BLaER1 treated with 17β-estradiol and CSF1 and Interleukin-3, amounts not matched to agents 10 nM and 100 nM (cell line): Measurements from ENCODE around the gene SCARB1.

Source experiments
- H3K27ac ChIP-seq, 11 experiments: shearing (Covaris generic); formaldehyde crosslinking; 2 replicates each; pipeline ENCODE4 v1.8.1; 2022
- H3K27me3 ChIP-seq, 11 experiments: shearing (Covaris generic); formaldehyde crosslinking; 2 replicates each; pipeline ENCODE4 v1.8.1; 2022
- H3K36me3 ChIP-seq, 11 experiments: shearing (Covaris generic); formaldehyde crosslinking; 2 replicates each; pipeline ENCODE4 v1.8.1; 2022
- H3K4me1 ChIP-seq, 10 experiments: shearing (Covaris generic); formaldehyde crosslinking; 2 replicates each; pipeline ENCODE4 v1.8.1; 2022
- H3K4me2 ChIP-seq, 11 experiments: shearing (Covaris generic); formaldehyde crosslinking; 2 replicates each; pipeline ENCODE4 v1.8.1; 2022
- H3K4me3 ChIP-seq, 10 experiments: shearing (Covaris generic); formaldehyde crosslinking; 2 replicates each; pipeline ENCODE4 v1.8.1; 2022
- H3K9ac ChIP-seq, 11 experiments: shearing (Covaris generic); formaldehyde crosslinking; 2 replicates each; pipeline ENCODE4 v1.8.1; 2022
- H3K9me3 ChIP-seq, 11 experiments: shearing (Covaris generic); formaldehyde crosslinking; replicated peaks in 1 of 11; 2 replicates each; pipeline ENCODE4 v1.8.1; 2022
- H4K20me1 ChIP-seq, 11 experiments: shearing (Covaris generic); formaldehyde crosslinking; 2 replicates each; pipeline ENCODE4 v1.8.1; 2022
- Cebpa-rat ChIP-seq, 11 experiments: shearing (Covaris generic); IDR thresholded peaks; 2 replicates each; pipeline ENCODE4 v1.8.1; 2022

The SCARB1 gene

DNA sequence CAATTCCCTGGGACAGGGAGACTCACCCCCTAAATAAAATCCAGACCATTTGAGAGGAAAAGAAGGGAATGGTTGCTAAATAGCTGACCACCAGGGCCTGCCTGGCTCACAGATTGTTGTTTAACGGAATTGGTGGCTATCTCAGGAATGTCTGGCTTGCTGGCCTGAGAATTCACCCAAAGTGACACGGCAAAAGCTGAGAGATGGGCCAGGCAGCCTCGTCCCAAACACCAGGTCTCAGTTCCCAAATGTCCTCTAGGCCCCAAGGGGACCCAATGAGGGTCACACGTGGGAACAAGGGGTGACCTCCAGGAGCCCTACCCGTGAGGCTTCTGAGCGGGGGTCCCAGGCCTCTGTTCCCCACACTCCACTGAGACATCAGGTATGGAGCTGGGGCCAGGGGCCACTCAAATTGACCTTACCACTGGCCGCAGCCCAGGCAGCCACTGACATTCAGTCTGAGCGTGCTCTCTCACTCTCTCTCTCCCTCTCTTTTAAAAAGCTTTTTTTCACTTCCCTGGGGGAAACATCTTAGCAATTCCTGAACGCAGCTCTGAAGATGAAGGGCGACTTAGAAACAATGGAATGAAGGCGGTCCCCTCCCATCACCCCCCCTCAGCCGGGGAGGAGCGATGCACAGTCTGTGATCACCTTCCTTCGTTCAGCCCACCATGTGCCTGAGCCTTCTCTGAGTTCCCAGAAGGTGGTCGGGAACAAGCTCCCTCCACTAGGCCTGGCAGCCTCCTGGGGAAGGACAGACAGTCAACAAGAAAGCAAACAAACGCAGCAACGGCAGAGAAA lies 131.2 kb downstream of the SCARB1 start:
- Histone ChIP-seq H3K36me3 (0 out of 22 replicates have a peak, but pooled peaks cover 0 to 5% (median 0%) of the 10 kb centered on the region in 11 experiments), H3K9me3 (peaks cover 9 to 24% (median 19%) of the 10 kb centered on the region in 11 experiments; a peak in 21 of 22 replicates), H3K27me3 (no peaks in the 10 kb centered on the region), H3K27ac (peak overlapping the region in 5 of 11 experiments; percentile 0 to 25 (median 15); a peak in 7 of 22 replicates), H3K4me3 (no peak overlapping the region), H3K4me2 (peak overlapping the region; percentile 18 to 93 (median 41); a peak in 21 of 22 replicates), H3K9ac (peak overlapping the region in 5 of 11 experiments; percentile 15 to 45 (median 26); a peak in 6 of 22 replicates), H4K20me1 (no peaks in the 10 kb centered on the region), H3K4me1 (peaks cover 47 to 83% (median 72%) of the 10 kb centered on the region in 10 experiments)
- no peak for TF ChIP-seq Cebpa-rat (IDR thresholded peaks at IDR 0.05)

GRCh38 chr12:124731869-124732268 lies 131.8 kb downstream of the SCARB1 start:
- no peak for TF ChIP-seq Cebpa-rat (IDR thresholded peaks at IDR 0.05)
- no peak overlapping the region for H3K4me3 ChIP-seq
- H3K4me1 ChIP-seq: peaks cover 48 to 83% (median 72%) of the 10 kb centered on the region in 10 experiments
- peaks cover 9 to 24% (median 19%) of the 10 kb centered on the region in 11 experiments; a peak in 21 of 22 replicates for H3K9me3 ChIP-seq
- H3K9ac ChIP-seq: no peak overlapping the region; a peak in 1 of 22 replicates
- peak overlapping the region in 3 of 11 experiments; percentile 0 to 21 (median 15); a peak in 2 of 22 replicates for H3K27ac ChIP-seq
- H3K4me2 ChIP-seq: peak overlapping the region in 8 of 11 experiments; percentile 18 to 93 (median 40); a peak in 12 of 22 replicates
- 0 out of 22 replicates have a peak, but pooled peaks cover 0 to 5% (median 0%) of the 10 kb centered on the region in 11 experiments for H3K36me3 ChIP-seq
- H4K20me1 ChIP-seq: no peaks in the 10 kb centered on the region
- H3K27me3 ChIP-seq: no peaks in the 10 kb centered on the region

DNA sequence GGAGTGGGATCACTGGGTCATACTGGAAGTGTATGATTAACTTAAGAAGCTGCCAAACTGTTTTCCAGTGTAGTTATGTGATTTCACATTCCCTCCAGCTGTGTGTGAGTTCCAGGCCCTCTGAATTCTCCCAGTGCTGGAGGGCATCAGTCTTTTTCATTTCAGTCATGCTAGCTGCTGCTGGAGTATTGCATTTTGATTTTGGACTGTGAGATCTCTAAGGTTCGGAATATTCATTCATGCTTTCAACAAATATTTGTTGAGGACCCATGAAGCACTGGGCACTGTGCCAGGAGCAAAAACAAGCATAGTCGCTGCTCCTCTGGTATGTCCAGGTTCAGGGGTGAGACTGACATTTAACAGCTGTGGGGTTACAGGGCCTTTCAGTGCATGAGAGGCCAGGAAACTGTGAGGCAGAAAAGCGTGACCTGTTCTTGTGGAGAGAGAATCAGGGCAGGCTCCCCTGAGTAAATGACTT lies 133.2 kb downstream of the SCARB1 start:
- no peak overlapping the region for H3K4me3 ChIP-seq
- H4K20me1 ChIP-seq: no peaks in the 10 kb centered on the region
- TF ChIP-seq Cebpa-rat (IDR thresholded peaks at IDR 0.05): no peak
- 0 out of 22 replicates have a peak overlapping the region, but pooled peaks of 1 of the 11 experiments have one; percentile 6 for H3K9ac ChIP-seq
- no peaks in the 10 kb centered on the region for H3K27me3 ChIP-seq
- peaks cover 48 to 83% (median 74%) of the 10 kb centered on the region in 10 experiments for H3K4me1 ChIP-seq
- peak overlapping the region; percentile 29 to 65 (median 45); a peak in 19 of 22 replicates for H3K4me2 ChIP-seq
- peaks cover 9 to 24% (median 19%) of the 10 kb centered on the region in 11 experiments; a peak in 21 of 22 replicates for H3K9me3 ChIP-seq
- H3K36me3 ChIP-seq: 0 out of 22 replicates have a peak, but pooled peaks cover 0 to 5% (median 0%) of the 10 kb centered on the region in 11 experiments
- H3K27ac ChIP-seq: peak overlapping the region in 8 of 11 experiments; percentile 3 to 52 (median 16); a peak in 8 of 22 replicates

DNA sequence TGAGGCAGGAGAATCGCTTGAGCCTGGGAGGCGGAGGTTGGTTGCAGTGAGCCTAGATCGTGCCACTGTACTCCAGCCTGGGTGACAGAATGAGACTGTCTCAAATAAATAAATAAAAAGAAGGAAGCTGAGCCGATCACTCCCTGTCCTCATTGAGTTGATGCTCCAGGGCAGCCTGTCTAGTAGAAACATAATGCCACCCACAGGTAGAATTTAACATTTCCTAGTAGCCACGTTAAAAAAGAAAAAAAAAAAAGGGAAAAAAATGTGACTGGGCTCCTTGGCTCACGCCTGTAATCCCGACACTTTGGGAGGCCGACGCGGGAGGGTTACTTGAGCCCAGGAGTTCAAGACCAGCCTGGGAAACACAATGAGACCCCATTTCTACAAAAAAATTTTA lies 135.7 kb downstream of the SCARB1 start:
- H3K27ac ChIP-seq: peak overlapping the region; percentile 52 to 83 (median 72); a peak in 18 of 22 replicates

GRCh38 chr12:124727264-124727800 lies 136.3 kb downstream of the SCARB1 start:
- Histone ChIP-seq H3K36me3 (0 out of 22 replicates have a peak, but pooled peaks cover 0 to 5% (median 0%) of the 10 kb centered on the region in 11 experiments), H4K20me1 (no peaks in the 10 kb centered on the region), H3K4me3 (no peak overlapping the region; a peak in 1 of 20 replicates), H3K4me2 (peak overlapping the region; percentile 68 to 78 (median 73)), H3K27me3 (no peaks in the 10 kb centered on the region), H3K9me3 (peaks cover 9 to 24% (median 19%) of the 10 kb centered on the region in 11 experiments; a peak in 21 of 22 replicates), H3K4me1 (peaks cover 47 to 70% (median 56%) of the 10 kb centered on the region in 10 experiments), H3K27ac (peak overlapping the region; percentile 52 to 83 (median 72); a peak in 21 of 22 replicates), H3K9ac (peak overlapping the region; percentile 35 to 70 (median 52); a peak in 15 of 22 replicates)
- peak in 4 of 11 experiments; percentile 8 to 58 (median 28); a peak in 2 of 22 replicates for TF ChIP-seq Cebpa-rat (IDR thresholded peaks at IDR 0.05)

More for the DNA sequence above, 135.7 kb downstream of the SCARB1 start:
- H3K4me2 ChIP-seq: peak overlapping the region in 9 of 11 experiments; percentile 68 to 78 (median 74); a peak in 18 of 22 replicates
- H3K9me3 ChIP-seq: peaks cover 9 to 24% (median 19%) of the 10 kb centered on the region in 11 experiments; a peak in 21 of 22 replicates
- H4K20me1 ChIP-seq: no peaks in the 10 kb centered on the region
- no peak overlapping the region for H3K4me3 ChIP-seq
- H3K9ac ChIP-seq: peak overlapping the region in 8 of 11 experiments; percentile 8 to 70 (median 60); a peak in 8 of 22 replicates
- no peak for TF ChIP-seq Cebpa-rat (IDR thresholded peaks at IDR 0.05)
- H3K27me3 ChIP-seq: no peaks in the 10 kb centered on the region
- peaks cover 53 to 76% (median 61%) of the 10 kb centered on the region in 10 experiments for H3K4me1 ChIP-seq
- H3K36me3 ChIP-seq: 0 out of 22 replicates have a peak, but pooled peaks cover 0 to 5% (median 0%) of the 10 kb centered on the region in 11 experiments
